Measurements from ENCODE around the gene GRK2. TPM values are rescaled to one million over a fixed set of nuclear protein-coding genes. Genes with fewer than 3 reads are reported as not detected.
A peak's percentile ranks its signal among the peaks of the same experiment; 100 is the strongest.

GRK2 gene
- total and polyA plus RNA-seq, 2 of the 8 experiments (the other 6 are each of a cell fraction or from before 2014, with no cell fraction given), result 47.3 to 49.7 TPM

DNA sequence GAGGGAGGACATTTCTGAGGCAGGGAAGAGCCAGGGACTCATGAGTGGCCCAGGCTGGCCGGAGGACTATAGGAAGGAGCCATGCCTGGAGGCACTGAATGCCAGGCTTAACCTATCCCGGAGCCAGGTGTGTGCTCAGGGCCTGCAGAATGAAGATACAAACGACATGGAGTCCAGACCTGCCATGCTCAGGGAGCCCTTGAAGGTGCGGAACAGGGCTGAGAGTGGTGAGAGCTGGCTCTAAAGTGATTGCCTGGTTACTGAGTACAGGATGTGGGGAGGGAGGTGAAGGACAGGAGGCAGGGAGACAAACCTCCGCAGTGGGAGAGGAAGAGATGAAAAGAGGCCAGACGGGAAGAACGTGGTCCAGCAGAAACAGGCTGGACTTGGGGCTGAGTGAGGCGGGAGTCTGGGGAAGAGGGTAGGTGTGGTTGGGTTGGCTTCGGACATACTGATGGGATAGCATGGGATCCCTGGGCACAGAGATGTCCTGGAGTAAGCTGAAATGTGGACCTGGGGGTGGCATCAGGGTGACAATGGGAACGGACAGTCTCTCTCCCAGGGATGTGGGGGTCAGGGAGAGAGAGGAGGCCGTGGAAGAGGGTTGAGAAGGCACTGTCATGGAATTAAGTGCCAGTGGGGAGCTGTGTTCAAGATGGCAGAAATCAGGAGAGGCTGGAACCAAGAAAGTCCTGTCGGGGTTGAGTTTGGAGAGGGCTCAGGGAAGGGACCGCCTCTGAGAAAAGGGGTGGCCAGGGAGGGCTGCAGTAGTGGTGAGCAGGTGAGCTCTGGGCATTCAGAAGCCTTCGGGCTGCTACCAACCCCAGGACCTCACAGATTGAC lies 21.3 kb downstream of the GRK2 start:
- Histone ChIP-seq H4K20me1 (replicated peaks in 1 of 2; ENCODE audit: control insufficient read depth in 1 of 2, insufficient read depth in 2 of 2, low read length in 2 of 2) (peaks cover 0 to 6% of the 10 kb centered on the region in 2 experiments), H4K5ac (ENCODE audit: insufficient read length, low read depth, low read length) (peak overlapping the region; percentile 83), H3K9ac (replicated peaks in 1 of 4; ENCODE audit: extremely low read depth in 1 of 4, low read depth in 3 of 4, low read length in 3 of 4) (peak overlapping the region in 3 of 4 experiments; percentile 22 to 76 (median 54); a peak in 5 of 7 replicates), H3K23ac (ENCODE audit: insufficient read length) (no peak overlapping the region), H3K4me1 (replicated peaks in 1 of 4; ENCODE audit: control insufficient read depth in 3 of 4, insufficient read depth in 4 of 4, low read length in 3 of 4) (peaks cover 0 to 18% (median 11%) of the 10 kb centered on the region in 4 experiments; a peak in 6 of 7 replicates), H3K4me3 (ENCODE audit: extremely low read depth in 1 of 4, insufficient read depth in 2 of 4, low read depth in 3 of 4, low read length in 4 of 4) (peak overlapping the region; percentile 58 to 85 (median 72); a peak in 7 of 8 replicates), H2BK5ac (ENCODE audit: low read depth, low read length) (peak overlapping the region; percentile 95; the same call in 1 of the 2 replicates), H2AFZ (ENCODE audit: low read length) (0 out of 2 replicates have a peak overlapping the region, but pooled peaks have one; percentile 13), H2AK5ac (ENCODE audit: low read depth, low read length) (peak overlapping the region; percentile 89; the same call in 1 of the 2 replicates), H3K79me2 (ENCODE audit: control insufficient read depth in 1 of 2, insufficient read depth in 2 of 2, low read length in 2 of 2) (no peaks in the 10 kb centered on the region; a peak in 1 of 4 replicates), H3K18ac (ENCODE audit: extremely low read depth, low read length) (peak overlapping the region; percentile 93), H3K27ac (ENCODE audit: low read depth, low read length) (peak overlapping the region; percentile 86), H4K91ac (replicated peaks; ENCODE audit: insufficient read length, low read length) (peak overlapping the region; percentile 98), H2BK120ac (replicated peaks; ENCODE audit: low read depth, low read length) (no peak overlapping the region), H3K14ac (ENCODE audit: insufficient read length) (no peak overlapping the region), H3K23me2 (ENCODE audit: low read depth, low read length) (peaks cover 7% of the 10 kb centered on the region; the same call in 1 of the 2 replicates), H4K8ac (ENCODE audit: extremely low read depth, insufficient read depth, low read length) (no peak overlapping the region), H2BK12ac (ENCODE audit: low read depth, low read length) (peak overlapping the region; percentile 68; the same call in 1 of the 2 replicates), H3K27me3 (replicated peaks in 1 of 4; ENCODE audit: control insufficient read depth in 3 of 4, extremely low read depth in 1 of 4, insufficient read depth in 3 of 4, low read length in 3 of 4) (no peaks in the 10 kb centered on the region), H2BK15ac (ENCODE audit: low read length) (0 out of 2 replicates have a peak overlapping the region, but pooled peaks have one; percentile 36), H3K4ac (replicated peaks; ENCODE audit: insufficient read length, low read depth, low read length) (peak overlapping the region; percentile 53), H2BK20ac (ENCODE audit: low read length) (peak overlapping the region; percentile 64; the same call in 1 of the 2 replicates), H3K56ac (replicated peaks; ENCODE audit: insufficient read length, low read depth, low read length) (no peak overlapping the region), H3K9me3 (ENCODE audit: insufficient read depth in 2 of 2, low read depth in 1 of 2, low read length in 1 of 2) (no peaks in the 10 kb centered on the region), H3K4me2 (ENCODE audit: insufficient read depth in 1 of 2, low read depth in 2 of 2, low read length in 2 of 2) (peak overlapping the region; percentile 74 to 85), H3K79me1 (ENCODE audit: low read depth, low read length) (no peaks in the 10 kb centered on the region; the same call in 1 of the 2 replicates), H3K36me3 (ENCODE audit: control insufficient read depth in 2 of 4, insufficient read depth in 4 of 4, low read length in 3 of 4) (peaks cover 3 to 28% (median 12%) of the 10 kb centered on the region in 4 experiments; a peak in 7 of 8 replicates)
- 92% methylated on average over 14 of the region's 14 CpGs; no CpG with 5 or more reads in 1 of the 2 experiments for WGBS, 2 experiments (ENCODE audit: extremely low coverage in 1 of 2, insufficient coverage in 1 of 2, insufficient read length in 1 of 2, insufficient replicate concordance in 2 of 2, low coverage in 1 of 2, low lambda C conversion rate in 2 of 2, missing lambda C conversion rate in 1 of 2)
- POLR2A ChIA-PET (ENCODE audit: partially characterized antibody), result interaction anchor here (0.9 to 7.9 kb wide), 11 partner anchors 9 to 113 kb away, joined by 3 to 106 read pairs (median 7); partner anchors contain the start of genes GRK2 and SSH3
- FAIRE-seq (no peak), DNase-seq (ENCODE audit: low read depth in 1 of 2, low spot score in 2 of 2) (no peak)
- CTCF ChIA-PET (ENCODE audit: partially characterized antibody), result interaction anchor here (1.0 to 5.9 kb wide), 11 partner anchors 9 to 234 kb away, joined by 3 to 47 read pairs (median 5); partner anchors contain the start of gene SSH3
- TF ChIP-seq FOSL1 (IDR thresholded peaks at IDR 0.05; ENCODE audit: insufficient read depth, low read depth, low read length) (no peak), BRCA1 (IDR thresholded peaks at IDR 0.05; ENCODE audit: low read depth, low read length) (no peak), ZNF274 (IDR thresholded peaks at IDR 0.05; ENCODE audit: borderline replicate concordance, extremely low read depth, low read length) (no peak), RXRA (IDR thresholded peaks at IDR 0.05; ENCODE audit: insufficient read depth, low read depth, low read length) (no peak), TCF12 (IDR thresholded peaks at IDR 0.05; ENCODE audit: low read depth, low read length) (no peak), RNF2 (IDR thresholded peaks at IDR 0.05; ENCODE audit: borderline replicate concordance, low read depth, low read length, missing control alignments, poor library complexity, severe bottlenecking) (no peak), NANOG (IDR thresholded peaks at IDR 0.05; ENCODE audit: insufficient read depth, low read depth, low read length, poor library complexity, severe bottlenecking) (no peak), CHD2 (IDR thresholded peaks at IDR 0.05; ENCODE audit: low read length) (no peak), MAFK (IDR thresholded peaks at IDR 0.05; ENCODE audit: low read depth, low read length) (no peak), TAF7 (optimal IDR thresholded peaks at IDR 0.05; ENCODE audit: borderline replicate concordance, low read depth, low read length) (no peak)

Measured in H1 (cell line).